ENCODE results near the gene DENND6B.
A peak's percentile ranks its signal among the peaks of the same experiment; 100 is the strongest.

The DENND6B gene

DNA sequence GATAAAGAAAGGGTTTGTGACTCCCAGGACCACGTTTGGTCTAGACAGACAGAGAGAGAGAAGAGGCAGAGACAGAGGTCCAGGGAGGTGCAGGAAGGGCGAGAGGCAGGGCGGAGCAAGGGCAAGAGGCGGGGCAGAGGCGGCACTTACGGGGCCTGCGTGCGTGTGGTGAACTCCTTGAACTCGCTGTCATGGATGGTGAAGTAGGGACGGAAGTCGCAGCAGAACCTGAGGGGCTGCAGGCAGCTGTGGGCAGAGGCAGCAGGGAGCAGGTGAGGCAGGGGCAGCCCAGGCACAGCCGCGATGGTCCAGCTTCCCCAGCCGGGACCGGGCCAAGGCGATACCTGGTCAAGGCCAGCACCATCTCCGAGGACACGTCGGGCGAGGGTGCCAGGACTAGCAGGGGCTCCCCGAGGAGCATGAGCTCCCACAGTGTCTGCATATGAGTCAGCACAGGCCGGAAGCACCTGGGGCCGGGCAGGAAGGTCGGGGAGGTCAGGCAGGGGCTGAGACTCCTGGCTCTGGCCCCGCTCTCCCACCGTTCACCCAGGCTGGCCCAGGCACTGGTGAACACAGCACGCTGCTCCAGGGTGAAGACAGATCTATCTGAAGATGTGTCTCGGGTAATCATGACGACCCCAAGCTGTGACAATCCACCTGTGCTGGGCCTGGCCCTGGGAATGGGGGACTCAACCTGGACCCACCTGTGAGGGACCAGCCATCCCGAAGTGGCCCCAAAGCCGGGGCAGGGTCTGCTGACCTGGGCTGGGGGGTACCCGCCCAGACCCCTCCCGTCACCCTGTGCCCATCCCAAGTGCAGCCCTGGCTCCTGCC is 12.1 kb downstream of the DENND6B start:
- peak; percentile 70 for DNase-seq

- DNase-seq: no peak
Observed at GRCh38 chr22:50314081-50314454, 12.7 kb downstream of the DENND6B start.

GRCh38 chr22:50313600-50313999 is 13.2 kb downstream of the DENND6B start:
- no peak for DNase-seq

DNA sequence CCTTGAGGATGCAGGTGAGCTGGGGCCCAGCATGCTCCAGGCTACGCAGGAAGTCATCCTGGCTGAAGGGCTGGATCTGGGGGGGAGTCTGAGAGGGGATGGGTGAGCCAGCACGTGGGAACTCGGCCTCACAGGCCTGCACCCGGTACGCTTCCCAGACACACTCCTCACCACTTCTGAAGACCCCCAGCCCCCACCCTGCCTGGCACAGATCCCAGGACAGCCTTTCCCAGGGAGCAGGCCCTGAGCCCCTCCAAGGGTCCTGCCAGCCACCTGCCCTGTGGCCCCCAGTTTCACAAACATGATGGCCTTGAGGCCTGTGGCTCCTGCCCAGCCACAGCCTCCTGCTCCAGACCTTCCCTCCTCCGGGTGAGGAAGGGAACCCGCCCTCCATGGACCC is 13.8 kb downstream of the DENND6B start:
- DNase-seq: no peak

DNA sequence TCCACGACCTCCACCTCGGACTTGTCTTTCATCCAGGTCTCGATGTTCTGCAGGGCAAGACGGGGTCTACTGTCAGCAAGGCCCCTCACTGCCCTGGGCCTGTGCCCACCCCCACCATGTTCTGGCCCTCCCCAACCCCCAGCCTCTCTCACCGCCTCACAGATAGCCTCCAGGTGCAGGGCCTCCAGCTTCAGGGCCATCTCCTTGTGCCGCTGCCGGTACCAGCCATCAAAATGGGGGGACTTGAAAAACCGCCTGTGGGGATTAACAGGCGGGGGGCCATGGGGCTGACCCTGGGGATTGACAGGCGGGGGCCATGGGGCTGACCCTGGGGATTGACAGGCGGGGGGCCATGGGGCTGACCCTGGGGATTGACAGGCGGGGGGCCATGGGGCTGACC is 14.4 kb downstream of the DENND6B start:
- DNase-seq: no peak

GRCh38 chr22:50311606-50312351 is 15.0 kb downstream of the DENND6B start:
- DNase-seq: peak; percentile 50

GRCh38 chr22:50310949-50311444 is 15.8 kb downstream of the DENND6B start:
- DNase-seq: peak; percentile 53

GRCh38 chr22:50310031-50310722 is 16.6 kb downstream of the DENND6B start:
- DNase-seq: no peak

- DNase-seq: no peak
Observed at GRCh38 chr22:50309601-50309991, 17.2 kb downstream of the DENND6B start.

GRCh38 chr22:50308986-50309600 is 17.7 kb downstream of the DENND6B start:
- DNase-seq: no peak

GRCh38 chr22:50308597-50308935 is 18.2 kb downstream of the DENND6B start:
- peak; percentile 86 for DNase-seq

GRCh38 chr22:50307890-50308596 is 18.8 kb downstream of the DENND6B start:
- DNase-seq: no peak

DNA sequence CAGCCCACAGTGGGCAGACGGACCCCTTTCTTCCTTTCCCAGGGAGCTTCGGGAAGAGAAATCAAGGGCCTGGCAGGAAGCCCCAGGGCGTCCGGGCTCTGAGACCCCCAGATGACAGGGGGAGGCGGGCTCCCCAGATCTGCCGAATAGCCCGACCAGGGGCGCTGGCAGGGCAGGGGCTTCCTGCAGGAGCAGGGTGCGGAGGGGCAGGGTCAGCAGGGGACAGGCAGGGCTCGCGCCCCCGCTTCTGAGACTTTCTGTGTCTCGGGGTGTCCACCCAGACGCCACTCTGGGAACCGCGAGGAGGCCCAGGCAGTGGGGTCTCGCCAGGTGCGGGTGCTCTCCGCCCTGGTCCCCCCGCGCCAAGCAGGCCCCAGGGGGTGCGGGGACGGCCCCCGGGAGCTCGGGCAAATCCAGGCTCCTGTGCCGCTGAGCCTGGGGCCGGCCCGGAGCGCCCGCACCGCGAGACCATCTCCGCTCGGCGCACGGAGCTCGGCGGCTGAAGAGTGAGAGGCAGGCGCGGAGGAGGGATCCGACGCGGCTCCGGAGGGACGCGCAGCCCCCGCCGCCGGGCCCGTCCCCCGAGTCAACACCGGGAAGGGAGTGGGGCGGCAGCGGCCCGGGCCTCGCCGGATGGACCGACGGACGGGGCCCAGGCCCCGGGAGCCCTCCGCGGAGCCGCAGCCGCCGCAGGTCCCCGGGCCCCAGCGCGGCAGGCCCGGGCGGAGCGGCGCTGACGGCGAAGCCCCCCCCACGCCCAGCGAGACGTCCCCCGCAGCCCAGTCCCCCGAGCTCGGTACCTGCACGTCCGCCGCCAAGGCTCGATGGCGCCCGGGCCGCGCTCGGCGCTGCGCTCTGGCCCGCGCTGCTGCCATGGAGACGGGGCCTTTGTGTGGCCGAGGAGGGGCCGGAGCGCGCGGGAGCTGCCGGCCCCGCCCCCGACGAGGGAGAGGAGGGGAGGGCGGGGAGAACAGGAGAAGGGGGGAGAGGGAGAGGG is 19.8 kb downstream of the DENND6B start, which contains the start of gene PLXNB2:
Gene PLXNB2, minus strand, starts transcription at position 894 of the 997 bp plus-strand sequence. CDS start 17,062 bp downstream, outside the sequence.
- DNase-seq: peak; percentile 78

DNA sequence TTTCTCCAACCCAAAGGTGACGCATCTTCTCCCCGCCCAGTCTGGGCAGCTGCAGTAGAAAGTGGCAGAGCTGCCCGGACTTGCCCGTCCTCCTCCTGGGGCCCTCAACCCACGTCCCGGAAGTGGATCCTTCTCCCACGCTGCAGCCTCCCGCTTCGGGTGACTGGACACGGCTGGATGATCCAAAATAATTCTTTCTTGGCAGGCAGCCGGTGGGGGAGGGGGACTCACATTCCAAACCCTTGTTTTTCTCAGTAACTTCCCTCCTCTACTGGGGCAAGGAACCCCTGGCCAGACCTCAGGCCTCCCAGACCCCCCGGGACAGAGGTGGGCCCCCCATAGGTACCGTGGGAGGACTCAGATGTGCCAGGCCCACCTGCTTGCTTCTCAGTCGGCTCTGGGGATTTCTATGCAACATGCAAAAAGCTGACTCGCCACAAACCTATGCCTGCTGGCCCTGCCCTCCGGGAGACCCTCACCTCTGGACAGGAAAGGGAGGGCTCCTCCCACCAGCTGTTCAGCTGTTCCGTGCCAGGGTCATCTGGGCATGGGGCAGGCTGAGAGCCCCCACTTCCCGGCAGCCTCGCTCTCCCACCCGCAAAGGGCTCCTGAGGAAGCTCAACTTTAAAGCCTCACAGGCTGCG is 20.8 kb downstream of the DENND6B start:
- no peak for DNase-seq

- no peak for DNase-seq
Observed at GRCh38 chr22:50305393-50305922, 21.4 kb downstream of the DENND6B start.

- DNase-seq: no peak
Observed at GRCh38 chr22:50304528-50305392, 22.1 kb downstream of the DENND6B start.

GRCh38 chr22:50303848-50304527 is 22.8 kb downstream of the DENND6B start:
- DNase-seq: peak; percentile 92

- no peak for DNase-seq
Observed at GRCh38 chr22:50303515-50303847, 23.3 kb downstream of the DENND6B start.

DNA sequence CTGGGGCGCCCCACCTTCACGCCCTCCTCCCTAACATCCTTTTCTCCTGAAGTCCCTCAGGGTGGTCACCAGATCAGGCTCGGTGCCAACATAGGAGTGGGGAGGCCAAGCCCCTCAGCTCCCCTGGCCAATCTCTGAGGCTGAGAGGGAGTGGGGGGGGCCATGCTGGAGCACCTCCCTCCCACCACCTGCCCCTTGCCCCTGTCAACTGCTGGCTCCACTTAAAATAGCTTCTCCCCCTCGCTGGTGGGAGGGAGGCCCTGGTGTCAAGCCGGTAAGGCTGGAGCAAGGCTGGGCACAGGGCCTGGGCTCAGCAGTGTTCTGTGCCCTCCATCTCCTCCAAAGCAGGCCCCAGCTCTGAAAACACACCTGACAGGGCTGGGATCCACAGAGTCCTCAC is 24.2 kb downstream of the DENND6B start:
- DNase-seq: no peak
